ENCODE results near the gene BTG2.
"Not testable (repeated sequence)": the region's sequence is repeated elsewhere in the genome, so short reads cannot be mapped to it uniquely, and the experiment has no call there.

BTG2 gene, protein sequence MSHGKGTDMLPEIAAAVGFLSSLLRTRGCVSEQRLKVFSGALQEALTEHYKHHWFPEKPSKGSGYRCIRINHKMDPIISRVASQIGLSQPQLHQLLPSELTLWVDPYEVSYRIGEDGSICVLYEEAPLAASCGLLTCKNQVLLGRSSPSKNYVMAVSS

DNA sequence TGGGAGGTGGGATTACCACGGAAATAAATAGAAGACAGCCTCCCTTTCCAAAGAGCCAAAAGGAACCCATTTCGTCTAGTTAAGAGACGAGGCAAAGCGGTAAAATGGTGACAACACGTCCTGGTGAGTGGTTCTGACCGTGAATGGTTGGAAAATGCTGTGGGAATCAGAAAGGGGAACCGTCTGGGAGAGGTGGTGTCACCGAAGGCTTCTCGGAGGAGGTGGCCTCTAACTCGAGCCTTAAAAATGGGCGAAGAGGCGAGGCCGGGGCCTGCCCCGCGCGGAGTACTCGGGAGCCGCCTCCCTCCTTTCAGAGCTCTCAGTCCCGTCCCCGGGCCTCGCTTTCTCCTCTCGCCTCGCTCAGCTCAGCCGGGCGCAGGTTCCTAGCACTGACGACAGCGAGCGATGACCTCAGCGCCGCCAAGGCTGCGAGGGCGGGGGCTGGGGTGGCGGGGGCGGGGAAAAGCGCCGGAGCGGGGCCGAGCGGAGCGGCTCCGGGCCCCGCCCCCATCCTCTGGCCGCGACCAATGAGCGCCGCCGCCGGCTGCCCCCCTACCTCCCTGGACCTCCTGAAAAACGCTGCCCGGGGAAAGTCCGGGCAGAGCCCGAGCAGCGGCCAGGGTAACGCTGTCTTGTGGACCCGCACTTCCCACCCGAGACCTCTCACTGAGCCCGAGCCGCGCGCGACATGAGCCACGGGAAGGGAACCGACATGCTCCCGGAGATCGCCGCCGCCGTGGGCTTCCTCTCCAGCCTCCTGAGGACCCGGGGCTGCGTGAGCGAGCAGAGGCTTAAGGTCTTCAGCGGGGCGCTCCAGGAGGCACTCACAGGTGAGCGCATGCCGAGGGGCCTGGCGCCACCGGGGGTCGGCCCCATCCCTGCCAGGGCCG, at the start of gene BTG2:
Gene BTG2, plus strand, starts transcription at position 601 of the 890 bp plus-strand sequence. Its CDS starts 88 bp downstream, at position 689.
- peak; percentile 99 for DNase-seq (ENCODE audit: low spot score)
- ChIA-PET POLR2A (ENCODE audit: low non-redundant PET) (interaction anchor here (0.5 to 0.8 kb wide), 2 partner anchors 10 to 31 kb away, joined by 3 to 5 read pairs; no protein-coding TSS in a partner anchor), CTCF (interaction anchor here (0.5 to 5.8 kb wide), 7 partner anchors 14 to 84 kb away, joined by 3 to 44 read pairs (median 4); no protein-coding TSS in a partner anchor)
- TF ChIP-seq, protein P1, sequence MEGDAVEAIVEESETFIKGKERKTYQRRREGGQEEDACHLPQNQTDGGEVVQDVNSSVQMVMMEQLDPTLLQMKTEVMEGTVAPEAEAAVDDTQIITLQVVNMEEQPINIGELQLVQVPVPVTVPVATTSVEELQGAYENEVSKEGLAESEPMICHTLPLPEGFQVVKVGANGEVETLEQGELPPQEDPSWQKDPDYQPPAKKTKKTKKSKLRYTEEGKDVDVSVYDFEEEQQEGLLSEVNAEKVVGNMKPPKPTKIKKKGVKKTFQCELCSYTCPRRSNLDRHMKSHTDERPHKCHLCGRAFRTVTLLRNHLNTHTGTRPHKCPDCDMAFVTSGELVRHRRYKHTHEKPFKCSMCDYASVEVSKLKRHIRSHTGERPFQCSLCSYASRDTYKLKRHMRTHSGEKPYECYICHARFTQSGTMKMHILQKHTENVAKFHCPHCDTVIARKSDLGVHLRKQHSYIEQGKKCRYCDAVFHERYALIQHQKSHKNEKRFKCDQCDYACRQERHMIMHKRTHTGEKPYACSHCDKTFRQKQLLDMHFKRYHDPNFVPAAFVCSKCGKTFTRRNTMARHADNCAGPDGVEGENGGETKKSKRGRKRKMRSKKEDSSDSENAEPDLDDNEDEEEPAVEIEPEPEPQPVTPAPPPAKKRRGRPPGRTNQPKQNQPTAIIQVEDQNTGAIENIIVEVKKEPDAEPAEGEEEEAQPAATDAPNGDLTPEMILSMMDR (conservative IDR thresholded peaks at IDR 0.05; ENCODE audit: low read depth) = no peak
- peak within 1 kb of the TSS; percentile 92 for H3K27ac ChIP-seq

DNA sequence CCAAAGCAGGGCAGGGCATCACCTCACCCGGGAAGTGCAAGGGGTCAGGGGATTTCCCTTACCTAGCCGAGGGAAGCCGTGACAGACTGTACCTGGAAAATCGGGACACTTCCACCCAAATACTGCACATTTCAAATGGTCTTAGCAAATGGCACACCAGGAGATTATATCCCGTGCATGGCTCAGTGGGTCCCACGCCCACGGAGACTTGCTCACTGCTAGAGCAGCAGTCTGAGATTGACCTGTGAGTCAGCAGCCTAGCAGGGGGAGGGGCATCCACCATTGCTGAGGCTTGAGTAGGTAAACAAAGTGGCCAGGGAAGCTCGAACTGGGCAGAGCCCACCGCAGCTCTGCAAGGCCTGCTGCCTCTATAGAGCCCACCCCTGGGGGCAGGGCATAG, 48.7 kb upstream of the BTG2 start:
- H3K27ac ChIP-seq; DNase-seq (ENCODE audit: low spot score); POLR2A ChIA-PET (ENCODE audit: low non-redundant PET): not testable (repeated sequence)
- CTCF ChIA-PET = interaction anchor here (0.7 to 2.1 kb wide), 2 partner anchors 11 to 13 kb away, joined by 3 to 10 read pairs; no protein-coding TSS in a partner anchor

DNA sequence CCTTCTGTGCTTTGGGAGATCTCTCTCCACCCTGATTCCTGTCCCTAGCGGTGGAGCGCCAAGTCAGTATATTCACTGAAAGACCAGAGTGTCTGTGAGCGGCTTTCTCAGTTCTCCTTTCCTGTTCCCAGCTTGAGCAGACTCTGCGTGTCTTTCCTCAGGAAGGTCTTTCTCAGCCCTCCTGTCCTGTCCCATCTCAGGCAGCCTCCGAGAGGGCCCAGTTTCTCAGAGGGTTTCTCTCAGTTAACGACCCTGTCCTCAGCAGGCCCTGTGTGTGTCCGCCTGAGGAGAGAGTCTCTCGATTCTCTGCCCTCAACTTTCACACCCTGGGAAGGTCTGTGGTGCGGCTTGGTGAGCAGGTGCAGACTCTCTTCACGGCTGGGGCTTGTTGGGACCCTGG, 41.8 kb upstream of the BTG2 start:
- ChIA-PET POLR2A (ENCODE audit: low non-redundant PET) (no interaction called here), CTCF (interaction anchor here (1.1 kb wide), 1 partner anchor 9 kb away, joined by 3 read pairs; no protein-coding TSS in a partner anchor)
- TF ChIP-seq, protein P1 (conservative IDR thresholded peaks at IDR 0.05; ENCODE audit: low read depth) = no peak
- H3K27ac ChIP-seq = no peak overlapping the region
- no peak for DNase-seq (ENCODE audit: low spot score)

DNA sequence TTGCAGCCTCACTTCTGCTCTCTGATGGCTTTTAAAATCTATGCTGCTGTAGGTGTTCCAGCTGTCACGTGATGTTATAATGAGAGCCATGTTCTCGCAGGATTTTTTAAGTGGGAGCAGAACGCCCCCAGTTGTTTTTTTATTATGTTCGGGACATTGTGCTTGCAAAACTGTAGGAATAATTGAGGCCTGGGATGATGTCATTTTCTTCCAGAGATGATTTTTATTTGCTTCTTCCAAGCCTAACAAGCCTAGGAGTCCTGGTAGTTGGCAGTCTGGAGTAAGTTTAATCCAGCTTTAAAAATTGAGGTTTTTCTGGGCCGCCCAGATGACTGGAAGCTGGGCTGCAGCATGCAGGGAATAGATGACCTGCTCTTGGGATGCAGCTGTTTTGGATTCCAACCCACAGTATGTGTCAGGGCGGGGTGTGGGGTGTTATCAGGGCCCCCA, 41.2 kb upstream of the BTG2 start:
- 0 out of 2 replicates have a peak overlapping the region, but pooled peaks have one; percentile 9 for H3K27ac ChIP-seq
- POLR2A ChIA-PET (ENCODE audit: low non-redundant PET) = interaction anchor here (0.7 kb wide), 1 partner anchor 187 kb away, joined by 3 read pairs; no protein-coding TSS in a partner anchor
- TF ChIP-seq, protein P1 (conservative IDR thresholded peaks at IDR 0.05; ENCODE audit: low read depth) = no peak
- CTCF ChIA-PET = interaction anchor here (0.6 to 1.1 kb wide), 6 partner anchors 9 to 745 kb away, joined by 3 to 5 read pairs (median 3); no protein-coding TSS in a partner anchor
- no peak for DNase-seq (ENCODE audit: low spot score)

DNA sequence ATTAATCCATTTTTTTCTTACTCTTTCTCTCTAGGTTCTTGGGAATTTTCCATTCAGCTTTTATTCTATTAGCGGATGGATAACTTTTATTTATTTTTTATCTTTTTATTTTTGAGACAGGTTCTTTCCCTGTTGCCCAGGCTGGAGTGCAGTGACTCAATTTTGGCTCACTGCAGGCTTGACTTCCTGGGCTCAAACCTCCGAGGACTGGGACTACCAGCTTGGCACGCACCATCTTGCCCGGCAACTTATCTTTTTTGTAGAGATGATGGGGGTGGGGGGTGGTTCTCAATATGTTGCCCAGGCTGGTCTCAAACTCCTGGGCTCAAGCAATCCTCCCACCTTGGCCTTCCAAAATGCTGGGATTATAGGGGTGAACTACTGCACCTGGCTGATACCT, 39.8 kb upstream of the BTG2 start:
- TF ChIP-seq, protein P1 (conservative IDR thresholded peaks at IDR 0.05; ENCODE audit: low read depth) = no peak
- ChIA-PET CTCF (interaction anchor here (0.6 to 0.9 kb wide), 3 partner anchors 73 to 1099 kb away, joined by 3 to 5 read pairs (median 3); no protein-coding TSS in a partner anchor), POLR2A (ENCODE audit: low non-redundant PET) (no interaction called here)
- H3K27ac ChIP-seq = no peak overlapping the region
- DNase-seq (ENCODE audit: low spot score) = no peak

DNA sequence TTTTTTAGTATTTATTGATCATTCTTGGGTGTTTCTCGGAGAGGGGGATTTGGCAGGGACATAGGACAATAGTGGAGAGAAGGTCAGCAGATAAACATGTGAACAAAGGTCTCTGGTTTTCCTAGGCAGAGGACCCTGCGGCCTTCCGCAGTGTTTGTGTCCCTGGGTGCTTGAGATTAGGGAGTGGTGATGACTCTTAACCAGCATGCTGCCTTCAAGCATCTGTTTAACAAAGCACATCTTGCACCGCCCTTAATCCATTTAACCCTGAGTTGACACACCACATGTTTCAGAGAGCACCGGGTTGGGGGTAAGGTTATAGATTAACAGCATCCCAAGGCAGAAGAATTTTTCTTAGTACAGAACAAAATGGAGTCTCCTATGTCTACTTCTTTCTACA, 39.2 kb upstream of the BTG2 start:
- DNase-seq (ENCODE audit: low spot score); POLR2A ChIA-PET (ENCODE audit: low non-redundant PET); H3K27ac ChIP-seq: not testable (repeated sequence)
- CTCF ChIA-PET = interaction anchor here (0.7 to 7.3 kb wide), 5 partner anchors 60 to 232 kb away, joined by 5 to 291 read pairs (median 11); no protein-coding TSS in a partner anchor

DNA sequence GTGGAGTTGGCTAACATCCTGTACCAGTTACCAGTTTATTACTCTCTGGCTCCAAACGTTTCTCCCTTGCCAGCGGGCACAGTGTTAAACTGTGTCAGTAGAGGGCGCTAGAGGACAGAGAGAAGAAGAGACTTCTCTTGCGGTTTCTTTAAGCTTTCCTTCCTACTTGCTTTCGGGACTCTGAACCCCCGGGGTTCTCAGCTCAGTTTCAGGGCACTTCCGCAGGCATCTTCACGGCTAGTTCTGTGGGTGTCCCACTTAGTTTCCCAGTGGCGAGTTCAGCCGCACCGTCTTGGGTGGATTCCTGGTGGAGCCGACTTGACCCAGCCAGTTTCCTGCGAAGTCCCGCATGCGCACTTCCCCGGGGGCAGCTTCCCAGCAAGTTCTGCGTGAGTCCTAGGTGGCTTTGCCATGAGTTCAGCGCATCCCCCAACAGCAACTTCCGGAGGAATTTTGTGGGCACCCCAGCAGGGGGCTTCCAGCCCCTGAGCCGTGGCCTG, 37.9 kb upstream of the BTG2 start:
- DNase-seq (ENCODE audit: low spot score) = peak; percentile 74
- ChIA-PET POLR2A (ENCODE audit: low non-redundant PET) (no interaction called here), CTCF (interaction anchor here (0.6 to 7.3 kb wide), 113 partner anchors 10 to 1507 kb away, joined by 3 to 291 read pairs (median 4); partner anchors contain the start of genes BTG2, CHI3L1, MYBPH and MYOG)
- TF ChIP-seq, protein P1 (conservative IDR thresholded peaks at IDR 0.05; ENCODE audit: low read depth) = peak; percentile 94
- peak overlapping the region; percentile 63 for H3K27ac ChIP-seq

Data from RWPE1 (cell line).